ENCODE measurements around the gene GXYLT2. TPM values are rescaled to one million over a fixed set of nuclear protein-coding genes. Genes with fewer than 3 reads are reported as not detected.

The GXYLT2 gene
- total RNA-seq, 1 donor from 2014 or later = 7.8 TPM

- peaks cover 8% of the 10 kb centered on the region for H3K36me3 Mint-ChIP-seq (ENCODE audit: unreplicated experiment)
- H3K9me3 Mint-ChIP-seq (ENCODE audit: unreplicated experiment) = no peaks in the 10 kb centered on the region
- no peaks in the 10 kb centered on the region for H3K27me3 Mint-ChIP-seq (ENCODE audit: unreplicated experiment)
- no peak overlapping the region for H3K4me3 Mint-ChIP-seq (ENCODE audit: unreplicated experiment)
- no peak overlapping the region for H3K27ac Mint-ChIP-seq (ENCODE audit: unreplicated experiment)
- TF ChIP-seq, protein P1, sequence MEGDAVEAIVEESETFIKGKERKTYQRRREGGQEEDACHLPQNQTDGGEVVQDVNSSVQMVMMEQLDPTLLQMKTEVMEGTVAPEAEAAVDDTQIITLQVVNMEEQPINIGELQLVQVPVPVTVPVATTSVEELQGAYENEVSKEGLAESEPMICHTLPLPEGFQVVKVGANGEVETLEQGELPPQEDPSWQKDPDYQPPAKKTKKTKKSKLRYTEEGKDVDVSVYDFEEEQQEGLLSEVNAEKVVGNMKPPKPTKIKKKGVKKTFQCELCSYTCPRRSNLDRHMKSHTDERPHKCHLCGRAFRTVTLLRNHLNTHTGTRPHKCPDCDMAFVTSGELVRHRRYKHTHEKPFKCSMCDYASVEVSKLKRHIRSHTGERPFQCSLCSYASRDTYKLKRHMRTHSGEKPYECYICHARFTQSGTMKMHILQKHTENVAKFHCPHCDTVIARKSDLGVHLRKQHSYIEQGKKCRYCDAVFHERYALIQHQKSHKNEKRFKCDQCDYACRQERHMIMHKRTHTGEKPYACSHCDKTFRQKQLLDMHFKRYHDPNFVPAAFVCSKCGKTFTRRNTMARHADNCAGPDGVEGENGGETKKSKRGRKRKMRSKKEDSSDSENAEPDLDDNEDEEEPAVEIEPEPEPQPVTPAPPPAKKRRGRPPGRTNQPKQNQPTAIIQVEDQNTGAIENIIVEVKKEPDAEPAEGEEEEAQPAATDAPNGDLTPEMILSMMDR (IDR thresholded peaks at IDR 0.05) = no peak
- H3K4me1 Mint-ChIP-seq (ENCODE audit: unreplicated experiment) = peaks cover 43% of the 10 kb centered on the region
- DNase-seq (ENCODE audit: extremely low spot score, unreplicated experiment) = no peak
Observed at GRCh38 chr3:73021301-73021835, 133.5 kb downstream of the GXYLT2 start.

- Mint-ChIP-seq H3K4me3 (ENCODE audit: unreplicated experiment) (no peak overlapping the region), H3K27ac (ENCODE audit: unreplicated experiment) (no peak overlapping the region)
Observed at GRCh38 chr3:73024836-73025235, 137.0 kb downstream of the GXYLT2 start.

DNA sequence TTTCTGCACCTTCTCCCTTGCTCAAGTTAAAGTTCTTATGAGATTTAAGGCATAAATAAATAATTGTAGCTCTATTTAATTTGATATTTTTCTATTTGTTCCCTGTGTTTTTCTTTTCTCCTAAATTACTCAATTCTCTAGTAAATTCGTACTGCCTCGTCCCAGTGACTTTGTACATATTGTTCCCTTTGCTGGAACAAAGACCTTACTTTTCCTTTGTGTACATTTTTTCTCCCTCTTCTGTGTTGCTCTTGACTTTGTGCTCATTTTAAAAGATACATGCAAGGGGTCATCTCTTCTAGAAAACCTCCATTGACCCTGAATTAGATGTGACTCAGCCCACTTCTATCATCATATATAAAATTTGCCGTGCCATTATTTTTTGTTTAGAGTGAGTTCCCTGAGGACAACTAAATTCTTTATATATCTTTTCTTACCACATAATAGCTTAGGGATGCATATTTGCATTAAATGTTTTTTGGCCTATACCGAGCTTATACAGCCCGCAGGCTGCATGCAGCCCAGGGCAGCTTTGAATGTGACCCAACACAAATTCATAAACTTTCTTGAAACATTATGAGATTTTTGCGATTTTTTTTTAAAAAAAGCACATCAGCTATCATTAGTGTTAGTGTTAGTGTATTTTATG is 138.4 kb downstream of the GXYLT2 start:
- peaks cover 7% of the 10 kb centered on the region for H3K36me3 Mint-ChIP-seq (ENCODE audit: unreplicated experiment)
- TF ChIP-seq, protein P1 (IDR thresholded peaks at IDR 0.05) = no peak
- no peaks in the 10 kb centered on the region for H3K9me3 Mint-ChIP-seq (ENCODE audit: unreplicated experiment)
- H3K27ac Mint-ChIP-seq (ENCODE audit: unreplicated experiment) = peak overlapping the region; percentile 42
- peaks cover 60% of the 10 kb centered on the region for H3K4me1 Mint-ChIP-seq (ENCODE audit: unreplicated experiment)
- no peaks in the 10 kb centered on the region for H3K27me3 Mint-ChIP-seq (ENCODE audit: unreplicated experiment)
- no peak overlapping the region for H3K4me3 Mint-ChIP-seq (ENCODE audit: unreplicated experiment)
- no peak for DNase-seq (ENCODE audit: extremely low spot score, unreplicated experiment)

More at GRCh38 chr3:73024836-73025235, 137.0 kb downstream of the GXYLT2 start:
- Mint-ChIP-seq H3K36me3 (ENCODE audit: unreplicated experiment) (peaks cover 4% of the 10 kb centered on the region), H3K4me1 (ENCODE audit: unreplicated experiment) (peaks cover 62% of the 10 kb centered on the region), H3K9me3 (ENCODE audit: unreplicated experiment) (no peaks in the 10 kb centered on the region), H3K27me3 (ENCODE audit: unreplicated experiment) (no peaks in the 10 kb centered on the region)
- TF ChIP-seq, protein P1 (IDR thresholded peaks at IDR 0.05) = no peak
- DNase-seq (ENCODE audit: extremely low spot score, unreplicated experiment) = no peak

Other genes starting within 250 kb of the GXYLT2 start
- gene SHQ1, start 39.6 kb upstream of the GXYLT2 start, total RNA-seq = 18.0 and 19.2 TPM in 2 replicates
- gene PPP4R2, start 108.8 kb downstream of the GXYLT2 start, total RNA-seq = 61.6 and 62.8 TPM in 2 replicates
- 4.6 and 5.1 TPM in 2 replicates for gene EBLN2, start 173.6 kb downstream of the GXYLT2 start, total RNA-seq